HL-60 (cell line): ENCODE data around the gene ID2.

Source experiments
- DNase-seq, 2 experiments: peaks; one replicate each; pipeline ENCODE4 v3.0.0-alpha.2; 2010 to 2020; ENCODE audit warnings: low read depth in 1 of 2, low spot score in 1 of 2
- H3K27ac ChIP-seq: fragments of 250-450 bp; sonication (Bioruptor Pico); replicated peaks from 2 replicates; pipeline ENCODE4 v1.5.1; 2020; ENCODE audit warnings: mild to moderate bottlenecking, moderate library complexity
- H3K27me3 ChIP-seq: fragments of 250-450 bp; sonication (Bioruptor Pico); 2 replicates; pipeline ENCODE4 v1.5.1; 2021; ENCODE audit warnings: mild to moderate bottlenecking, moderate library complexity; ENCODE audit not compliant: insufficient read depth, poor library complexity, severe bottlenecking
- H3K4me3 ChIP-seq: replicated peaks from 2 replicates; pipeline ENCODE4 v1.5.1; 2011; ENCODE audit warnings: mild to moderate bottlenecking, control low read depth, low read length; ENCODE audit not compliant: insufficient read depth
- CTCF ChIP-seq: IDR thresholded peaks from one replicate; pipeline ENCODE4 v1.5.1; 2011; ENCODE audit warnings: low read length, control low read depth, inconsistent platforms; ENCODE audit not compliant: insufficient read depth
- GABPA ChIP-seq: IDR thresholded peaks from 2 replicates; pipeline ENCODE4 v1.6.1; 2012; ENCODE audit warnings: low read depth
- POLR2AphosphoS5 ChIP-seq: IDR thresholded peaks from 2 replicates; pipeline ENCODE4 v1.6.1; 2012; ENCODE audit warnings: low read depth
- REST ChIP-seq: IDR thresholded peaks from 2 replicates; pipeline ENCODE4 v1.6.1; 2012; ENCODE audit warnings: low read depth; ENCODE audit not compliant: insufficient replicate concordance
- SPI1 ChIP-seq: IDR thresholded peaks from 2 replicates; pipeline ENCODE4 v1.6.1; 2012; ENCODE audit warnings: low read depth, mild to moderate bottlenecking, borderline replicate concordance

Gene ID2

GRCh38 chr2:8670580-8670979 is 11.3 kb upstream of the ID2 start:
- Histone ChIP-seq H3K4me3 (no peak overlapping the region), H3K27me3 (no peaks in the 10 kb centered on the region), H3K27ac (no peak overlapping the region)
- no peak for DNase-seq
- no peak for TF ChIP-seq SPI1
- no peak for TF ChIP-seq CTCF
- TF ChIP-seq REST, result no peak
- no peak for TF ChIP-seq GABPA
- no peak for TF ChIP-seq POLR2AphosphoS5

- Histone ChIP-seq H3K4me3 (no peak overlapping the region), H3K27ac (no peak overlapping the region), H3K27me3 (no peaks in the 10 kb centered on the region)
- no peak for DNase-seq
- TF ChIP-seq CTCF (no peak), GABPA (no peak), POLR2AphosphoS5 (no peak), REST (no peak), SPI1 (no peak)
Observed at GRCh38 chr2:8671176-8671575, 10.7 kb upstream of the ID2 start.

- Histone ChIP-seq H3K4me3 (no peak overlapping the region), H3K27me3 (no peaks in the 10 kb centered on the region), H3K27ac (no peak overlapping the region)
- DNase-seq, result no peak
- TF ChIP-seq REST, result no peak
- TF ChIP-seq CTCF, result no peak
- no peak for TF ChIP-seq POLR2AphosphoS5
- TF ChIP-seq GABPA, result no peak
- TF ChIP-seq SPI1, result no peak
Observed at GRCh38 chr2:8671802-8672201, 10.1 kb upstream of the ID2 start.
